ENCODE data around the gene FBXO4.

FBXO4 gene

DNA sequence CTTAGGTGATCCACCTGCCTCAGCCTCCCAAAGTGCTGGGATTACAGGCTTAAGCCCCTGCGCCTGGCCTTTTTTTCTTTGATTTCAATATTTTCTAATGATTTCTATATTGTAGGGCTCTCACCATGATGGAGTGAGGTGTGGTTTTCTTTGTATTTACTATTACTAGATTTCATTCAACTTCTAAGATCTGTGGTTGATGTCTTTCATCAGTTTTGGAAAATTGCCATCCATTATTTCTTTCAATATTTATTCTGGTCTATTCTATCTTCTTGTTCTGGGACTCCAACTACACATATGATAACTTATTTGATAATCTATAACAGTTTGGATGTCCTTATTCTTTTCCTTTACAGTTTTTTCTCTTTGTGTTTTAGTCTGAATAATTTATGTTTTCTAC, 31.9 kb downstream of the FBXO4 start:
- Histone ChIP-seq H3K27me3 (ENCODE audit: insufficient read depth, poor library complexity, severe bottlenecking) (no peaks in the 10 kb centered on the region), H3K4me3 (replicated peaks; ENCODE audit: insufficient read depth, low read length) (no peak overlapping the region), H3K27ac (replicated peaks) (no peak overlapping the region)
- TF ChIP-seq SPI1 (IDR thresholded peaks at IDR 0.05; ENCODE audit: borderline replicate concordance, low read depth) (no peak), POLR2AphosphoS5 (IDR thresholded peaks at IDR 0.05; ENCODE audit: low read depth) (no peak), GABPA (IDR thresholded peaks at IDR 0.05; ENCODE audit: low read depth) (no peak)
- TF ChIP-seq, protein P1, sequence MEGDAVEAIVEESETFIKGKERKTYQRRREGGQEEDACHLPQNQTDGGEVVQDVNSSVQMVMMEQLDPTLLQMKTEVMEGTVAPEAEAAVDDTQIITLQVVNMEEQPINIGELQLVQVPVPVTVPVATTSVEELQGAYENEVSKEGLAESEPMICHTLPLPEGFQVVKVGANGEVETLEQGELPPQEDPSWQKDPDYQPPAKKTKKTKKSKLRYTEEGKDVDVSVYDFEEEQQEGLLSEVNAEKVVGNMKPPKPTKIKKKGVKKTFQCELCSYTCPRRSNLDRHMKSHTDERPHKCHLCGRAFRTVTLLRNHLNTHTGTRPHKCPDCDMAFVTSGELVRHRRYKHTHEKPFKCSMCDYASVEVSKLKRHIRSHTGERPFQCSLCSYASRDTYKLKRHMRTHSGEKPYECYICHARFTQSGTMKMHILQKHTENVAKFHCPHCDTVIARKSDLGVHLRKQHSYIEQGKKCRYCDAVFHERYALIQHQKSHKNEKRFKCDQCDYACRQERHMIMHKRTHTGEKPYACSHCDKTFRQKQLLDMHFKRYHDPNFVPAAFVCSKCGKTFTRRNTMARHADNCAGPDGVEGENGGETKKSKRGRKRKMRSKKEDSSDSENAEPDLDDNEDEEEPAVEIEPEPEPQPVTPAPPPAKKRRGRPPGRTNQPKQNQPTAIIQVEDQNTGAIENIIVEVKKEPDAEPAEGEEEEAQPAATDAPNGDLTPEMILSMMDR (IDR thresholded peaks at IDR 0.05; ENCODE audit: insufficient read depth, low read length) = no peak
- TF ChIP-seq, protein P2, sequence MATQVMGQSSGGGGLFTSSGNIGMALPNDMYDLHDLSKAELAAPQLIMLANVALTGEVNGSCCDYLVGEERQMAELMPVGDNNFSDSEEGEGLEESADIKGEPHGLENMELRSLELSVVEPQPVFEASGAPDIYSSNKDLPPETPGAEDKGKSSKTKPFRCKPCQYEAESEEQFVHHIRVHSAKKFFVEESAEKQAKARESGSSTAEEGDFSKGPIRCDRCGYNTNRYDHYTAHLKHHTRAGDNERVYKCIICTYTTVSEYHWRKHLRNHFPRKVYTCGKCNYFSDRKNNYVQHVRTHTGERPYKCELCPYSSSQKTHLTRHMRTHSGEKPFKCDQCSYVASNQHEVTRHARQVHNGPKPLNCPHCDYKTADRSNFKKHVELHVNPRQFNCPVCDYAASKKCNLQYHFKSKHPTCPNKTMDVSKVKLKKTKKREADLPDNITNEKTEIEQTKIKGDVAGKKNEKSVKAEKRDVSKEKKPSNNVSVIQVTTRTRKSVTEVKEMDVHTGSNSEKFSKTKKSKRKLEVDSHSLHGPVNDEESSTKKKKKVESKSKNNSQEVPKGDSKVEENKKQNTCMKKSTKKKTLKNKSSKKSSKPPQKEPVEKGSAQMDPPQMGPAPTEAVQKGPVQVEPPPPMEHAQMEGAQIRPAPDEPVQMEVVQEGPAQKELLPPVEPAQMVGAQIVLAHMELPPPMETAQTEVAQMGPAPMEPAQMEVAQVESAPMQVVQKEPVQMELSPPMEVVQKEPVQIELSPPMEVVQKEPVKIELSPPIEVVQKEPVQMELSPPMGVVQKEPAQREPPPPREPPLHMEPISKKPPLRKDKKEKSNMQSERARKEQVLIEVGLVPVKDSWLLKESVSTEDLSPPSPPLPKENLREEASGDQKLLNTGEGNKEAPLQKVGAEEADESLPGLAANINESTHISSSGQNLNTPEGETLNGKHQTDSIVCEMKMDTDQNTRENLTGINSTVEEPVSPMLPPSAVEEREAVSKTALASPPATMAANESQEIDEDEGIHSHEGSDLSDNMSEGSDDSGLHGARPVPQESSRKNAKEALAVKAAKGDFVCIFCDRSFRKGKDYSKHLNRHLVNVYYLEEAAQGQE (IDR thresholded peaks at IDR 0.05; ENCODE audit: insufficient replicate concordance, low read depth) = no peak
- DNase-seq (ENCODE audit: low read depth in 1 of 2, low spot score in 1 of 2) = no peak

DNA sequence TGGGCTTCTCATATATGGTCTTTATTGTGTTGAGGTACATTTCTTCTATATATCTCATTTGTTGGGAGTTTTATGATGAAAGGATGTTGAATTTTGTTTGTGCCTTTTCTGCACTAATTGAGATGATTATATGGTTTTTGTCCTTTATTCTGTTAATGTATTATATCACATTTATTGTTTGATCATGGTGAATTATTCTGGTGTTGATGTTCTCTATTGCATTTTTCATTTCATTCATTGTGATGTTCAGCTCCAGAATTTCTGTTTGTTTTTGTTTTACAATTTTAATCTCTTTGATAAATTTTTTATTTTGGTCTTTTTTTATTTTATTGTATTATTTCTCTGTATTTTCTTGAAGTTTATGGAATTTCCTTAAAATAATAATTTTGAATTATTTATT, 35.4 kb downstream of the FBXO4 start:
- H3K27ac ChIP-seq (replicated peaks) = no peak overlapping the region
- TF ChIP-seq, protein P2 (IDR thresholded peaks at IDR 0.05; ENCODE audit: insufficient replicate concordance, low read depth) = no peak
- TF ChIP-seq GABPA (IDR thresholded peaks at IDR 0.05; ENCODE audit: low read depth) (no peak), POLR2AphosphoS5 (IDR thresholded peaks at IDR 0.05; ENCODE audit: low read depth) (no peak), SPI1 (IDR thresholded peaks at IDR 0.05; ENCODE audit: borderline replicate concordance, low read depth) (no peak)
- TF ChIP-seq, protein P1 (IDR thresholded peaks at IDR 0.05; ENCODE audit: insufficient read depth, low read length) = no peak
- no peak for DNase-seq (ENCODE audit: low read depth in 1 of 2, low spot score in 1 of 2)
- H3K4me3 ChIP-seq (replicated peaks; ENCODE audit: insufficient read depth, low read length) = no peak overlapping the region
- no peaks in the 10 kb centered on the region for H3K27me3 ChIP-seq (ENCODE audit: insufficient read depth, poor library complexity, severe bottlenecking)

DNA sequence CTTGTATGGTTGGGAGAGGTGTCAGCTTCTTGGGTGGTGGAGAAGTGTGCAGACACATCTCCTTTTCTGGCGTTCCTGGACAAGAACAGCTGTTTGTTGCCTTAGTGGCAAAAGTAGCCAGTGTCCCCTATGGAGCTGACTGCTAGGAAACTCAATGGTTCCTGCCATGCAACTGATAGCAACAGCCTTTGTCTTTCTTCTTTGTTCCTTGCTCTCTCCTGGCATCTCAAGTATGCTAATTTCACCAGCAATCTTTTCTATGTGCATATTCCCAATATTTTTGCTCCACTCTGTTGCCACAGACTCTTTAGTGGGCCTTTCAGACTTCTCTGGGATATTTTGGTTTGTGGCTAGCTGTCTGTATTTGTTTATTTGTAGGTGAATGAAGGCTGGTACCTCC, 36.7 kb downstream of the FBXO4 start:
- TF ChIP-seq, protein P2 (IDR thresholded peaks at IDR 0.05; ENCODE audit: insufficient replicate concordance, low read depth) = no peak
- TF ChIP-seq, protein P1 (IDR thresholded peaks at IDR 0.05; ENCODE audit: insufficient read depth, low read length) = no peak
- TF ChIP-seq GABPA (IDR thresholded peaks at IDR 0.05; ENCODE audit: low read depth) (no peak), POLR2AphosphoS5 (IDR thresholded peaks at IDR 0.05; ENCODE audit: low read depth) (no peak), SPI1 (IDR thresholded peaks at IDR 0.05; ENCODE audit: borderline replicate concordance, low read depth) (no peak)
- H3K4me3 ChIP-seq (replicated peaks; ENCODE audit: insufficient read depth, low read length) = no peak overlapping the region
- H3K27ac ChIP-seq (replicated peaks) = no peak overlapping the region
- DNase-seq (ENCODE audit: low read depth in 1 of 2, low spot score in 1 of 2) = no peak
- H3K27me3 ChIP-seq (ENCODE audit: insufficient read depth, poor library complexity, severe bottlenecking) = no peaks in the 10 kb centered on the region
